Liver (tissue), 9 donors: Measurements from ENCODE around the gene FAM107A. TPM values are rescaled to one million over a fixed set of nuclear protein-coding genes. Genes with fewer than 3 reads are reported as not detected.

ENCODE experiments used
- DNase-seq: peaks from one replicate; pipeline ENCODE4 v3.0.0-alpha.2; 2017; ENCODE audit warnings: low spot score
- H3K27ac ChIP-seq, 2 donors: one replicate each; pipeline ENCODE4 v1.7.0; 2013; ENCODE audit warnings: inconsistent platforms in 2 of 2, low read length in 2 of 2, control low read depth in 1 of 2, low read depth in 1 of 2, mild to moderate bottlenecking in 1 of 2
- H3K27me3 ChIP-seq, 4 donors: one replicate each; pipeline versions ENCODE4 v1.6.1 to v1.7.0; 2013; ENCODE audit warnings: low read length in 3 of 4, inconsistent platforms in 1 of 4, mild to moderate bottlenecking in 1 of 4, moderate library complexity in 1 of 4; ENCODE audit not compliant: control insufficient read depth in 4 of 4, insufficient read depth in 4 of 4
- H3K36me3 ChIP-seq, 4 donors: one replicate each; pipeline versions ENCODE4 v1.6.1 to v1.7.0; 2013; ENCODE audit warnings: low read length in 3 of 4, mild to moderate bottlenecking in 3 of 4, low read depth in 1 of 4, moderate library complexity in 1 of 4; ENCODE audit not compliant: control insufficient read depth in 4 of 4, insufficient read depth in 3 of 4
- H3K4me1 ChIP-seq, 4 donors: one replicate each; pipeline versions ENCODE4 v1.6.1 to v1.7.0; 2013; ENCODE audit warnings: low read length in 3 of 4, mild to moderate bottlenecking in 3 of 4, moderate library complexity in 1 of 4; ENCODE audit not compliant: control insufficient read depth in 4 of 4, insufficient read depth in 4 of 4
- H3K4me3 ChIP-seq, 3 donors: one replicate each; pipeline versions ENCODE4 v1.6.1 to v1.7.0; 2013; ENCODE audit warnings: low read length in 3 of 3, control low read depth in 1 of 3, low read depth in 1 of 3, mild to moderate bottlenecking in 1 of 3
- H3K9ac ChIP-seq, 2 donors: one replicate each; pipeline ENCODE4 v1.7.0; 2013; ENCODE audit warnings: low read length in 2 of 2, mild to moderate bottlenecking in 2 of 2, moderate library complexity in 2 of 2, control low read depth in 1 of 2, low read depth in 1 of 2
- H3K9me3 ChIP-seq, 4 donors: one replicate each; pipeline versions ENCODE4 v1.6.1 to v1.7.0; 2013; ENCODE audit warnings: low read length in 3 of 4; ENCODE audit not compliant: control insufficient read depth in 4 of 4
- ATF3 ChIP-seq: IDR thresholded peaks from 2 replicates; pipeline ENCODE4 v1.6.1; 2016; ENCODE audit warnings: antibody characterized with exemption
- EGR1 ChIP-seq, 2 donors: IDR thresholded peaks; 2 replicates each; pipeline ENCODE4 v1.6.1; 2016 to 2018; ENCODE audit warnings: antibody characterized with exemption in 2 of 2, low read depth in 2 of 2
- FOXA1 ChIP-seq: IDR thresholded peaks from 2 replicates; pipeline ENCODE4 v1.6.1; 2016; ENCODE audit warnings: antibody characterized with exemption
- FOXA2 ChIP-seq: IDR thresholded peaks from 2 replicates; pipeline ENCODE4 v1.6.1; 2016; ENCODE audit warnings: antibody characterized with exemption
- GABPA ChIP-seq, 2 donors: IDR thresholded peaks in 1 of 2; conservative IDR thresholded peaks in 1 of 2; 2 replicates each; pipeline ENCODE4 v1.6.1; 2016; ENCODE audit warnings: antibody characterized with exemption in 2 of 2, mild to moderate bottlenecking in 1 of 2, moderate library complexity in 1 of 2
- HNF4A ChIP-seq, 2 donors: conservative IDR thresholded peaks; 2 replicates each; pipeline ENCODE4 v1.6.1; 2016; ENCODE audit warnings: antibody characterized with exemption in 2 of 2, mild to moderate bottlenecking in 2 of 2
- HNF4G ChIP-seq: IDR thresholded peaks from 2 replicates; pipeline ENCODE4 v1.6.1; 2016; ENCODE audit warnings: antibody characterized with exemption
- NR2F2 ChIP-seq: IDR thresholded peaks from 2 replicates; pipeline ENCODE4 v1.6.1; 2016; ENCODE audit warnings: antibody characterized with exemption
- RXRA ChIP-seq, 2 donors: IDR thresholded peaks; 2 replicates each; pipeline ENCODE4 v1.6.1; 2017 to 2018; ENCODE audit warnings: antibody characterized with exemption in 2 of 2, mild to moderate bottlenecking in 1 of 2
- SP1 ChIP-seq: IDR thresholded peaks from 2 replicates; pipeline ENCODE4 v1.6.1; 2018; ENCODE audit warnings: antibody characterized with exemption, mild to moderate bottlenecking
- TAF1 ChIP-seq: conservative IDR thresholded peaks from 2 replicates; pipeline ENCODE4 v1.6.1; 2016; ENCODE audit warnings: antibody characterized with exemption, mild to moderate bottlenecking
- YY1 ChIP-seq: IDR thresholded peaks from 2 replicates; pipeline ENCODE4 v1.6.1; 2016; ENCODE audit warnings: antibody characterized with exemption, mild to moderate bottlenecking
- WGBS: extraction: QIAGEN DNeasy Blood & Tissue Kit; methylation state at CpG from one replicate; pipeline ENCODE4 v1.1.7; 2013; 5-methylcytosine and 5-hydroxymethylcytosine counted together
- polyA plus RNA-seq, 2 donors: library from polyadenylated mRNA; stranded (reverse) in 1 of 2; unstranded in 1 of 2; fragments of 200-250 nt in 1 of 2; fragments of >200 nt in 1 of 2; fragmentation: Nextera tagmentation in 1 of 2; extraction: Ambion mirVana in 1 of 2; gene quantifications; one replicate each; pipeline versions ENCODE4 v1.2.1 to v1.2.3, GENCODE V29; 2013 to 2015
- total RNA-seq, 2 donors: library from RNA; depleted of rRNA; stranded (reverse); fragments of >200 nt; gene quantifications; one replicate each; pipeline ENCODE4 v1.2.3, GENCODE V29; 2014
- TF ChIP-seq, protein P1 (sequence below): IDR thresholded peaks from 2 replicates; pipeline ENCODE4 v1.6.1; 2016; ENCODE audit warnings: antibody characterized with exemption, mild to moderate bottlenecking
- donor health status: healthy.
- donor health status: healthy.
- donor health status: healthy.
- donor health status: healthy.
- donor health status: healthy.

FAM107A gene
- total and polyA plus RNA-seq, 4 donors: 0.05 to 4.7 (median 1.4) TPM

- Histone ChIP-seq H3K4me1 (peaks cover 0 to 7% (median 0%) of the 10 kb centered on the region in 4 donors), H3K9me3 (no peaks in the 10 kb centered on the region), H3K36me3 (no peaks in the 10 kb centered on the region), H3K27ac (no peak overlapping the region), H3K27me3 (no peaks in the 10 kb centered on the region), H3K4me3 (no peak overlapping the region), H3K9ac (no peak overlapping the region)
- no peak for TF ChIP-seq FOXA2
- no peak for TF ChIP-seq SP1
- no peak for TF ChIP-seq TAF1
- TF ChIP-seq, protein P1, sequence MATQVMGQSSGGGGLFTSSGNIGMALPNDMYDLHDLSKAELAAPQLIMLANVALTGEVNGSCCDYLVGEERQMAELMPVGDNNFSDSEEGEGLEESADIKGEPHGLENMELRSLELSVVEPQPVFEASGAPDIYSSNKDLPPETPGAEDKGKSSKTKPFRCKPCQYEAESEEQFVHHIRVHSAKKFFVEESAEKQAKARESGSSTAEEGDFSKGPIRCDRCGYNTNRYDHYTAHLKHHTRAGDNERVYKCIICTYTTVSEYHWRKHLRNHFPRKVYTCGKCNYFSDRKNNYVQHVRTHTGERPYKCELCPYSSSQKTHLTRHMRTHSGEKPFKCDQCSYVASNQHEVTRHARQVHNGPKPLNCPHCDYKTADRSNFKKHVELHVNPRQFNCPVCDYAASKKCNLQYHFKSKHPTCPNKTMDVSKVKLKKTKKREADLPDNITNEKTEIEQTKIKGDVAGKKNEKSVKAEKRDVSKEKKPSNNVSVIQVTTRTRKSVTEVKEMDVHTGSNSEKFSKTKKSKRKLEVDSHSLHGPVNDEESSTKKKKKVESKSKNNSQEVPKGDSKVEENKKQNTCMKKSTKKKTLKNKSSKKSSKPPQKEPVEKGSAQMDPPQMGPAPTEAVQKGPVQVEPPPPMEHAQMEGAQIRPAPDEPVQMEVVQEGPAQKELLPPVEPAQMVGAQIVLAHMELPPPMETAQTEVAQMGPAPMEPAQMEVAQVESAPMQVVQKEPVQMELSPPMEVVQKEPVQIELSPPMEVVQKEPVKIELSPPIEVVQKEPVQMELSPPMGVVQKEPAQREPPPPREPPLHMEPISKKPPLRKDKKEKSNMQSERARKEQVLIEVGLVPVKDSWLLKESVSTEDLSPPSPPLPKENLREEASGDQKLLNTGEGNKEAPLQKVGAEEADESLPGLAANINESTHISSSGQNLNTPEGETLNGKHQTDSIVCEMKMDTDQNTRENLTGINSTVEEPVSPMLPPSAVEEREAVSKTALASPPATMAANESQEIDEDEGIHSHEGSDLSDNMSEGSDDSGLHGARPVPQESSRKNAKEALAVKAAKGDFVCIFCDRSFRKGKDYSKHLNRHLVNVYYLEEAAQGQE: no peak
- TF ChIP-seq NR2F2: no peak
- no peak for TF ChIP-seq GABPA (IDR thresholded peaks at IDR 0.05 in 1 of 2, conservative IDR thresholded peaks at IDR 0.05 in 1 of 2)
- no peak for TF ChIP-seq YY1
- TF ChIP-seq EGR1 (IDR thresholded peaks at IDR 0.05; ENCODE audit: low read depth in 2 of 2): no peak
- no peak for TF ChIP-seq HNF4A (conservative IDR thresholded peaks at IDR 0.05)
- 95% methylated on average over 7 of the region's 7 CpGs for WGBS
- no peak for DNase-seq
Observed at GRCh38 chr3:58609990-58610389, 32.8 kb upstream of the FAM107A start.

GRCh38 chr3:58608648-58609047 is 31.5 kb upstream of the FAM107A start:
- Histone ChIP-seq H3K9me3 (no peaks in the 10 kb centered on the region), H3K4me3 (no peak overlapping the region), H3K27ac (no peak overlapping the region), H3K4me1 (peaks cover 0 to 7% (median 0%) of the 10 kb centered on the region in 4 donors), H3K9ac (no peak overlapping the region), H3K27me3 (no peaks in the 10 kb centered on the region), H3K36me3 (no peaks in the 10 kb centered on the region)
- no peak for TF ChIP-seq HNF4G
- no peak for TF ChIP-seq FOXA1
- TF ChIP-seq SP1: no peak
- no peak for TF ChIP-seq NR2F2
- TF ChIP-seq ATF3: no peak
- no peak for TF ChIP-seq RXRA (IDR thresholded peaks at IDR 0.05)
- no peak for TF ChIP-seq TAF1
- no peak for TF ChIP-seq GABPA (IDR thresholded peaks at IDR 0.05 in 1 of 2, conservative IDR thresholded peaks at IDR 0.05 in 1 of 2)
- TF ChIP-seq HNF4A (conservative IDR thresholded peaks at IDR 0.05): no peak
- TF ChIP-seq YY1: no peak
- DNase-seq: no peak
- WGBS: 80% methylated on average over 5 of the region's 5 CpGs

GRCh38 chr3:58607816-58608215 is 30.6 kb upstream of the FAM107A start:
- no peaks in the 10 kb centered on the region for H3K27me3 ChIP-seq
- WGBS: 69% methylated on average over 4 of the region's 4 CpGs
- no peak overlapping the region for H3K27ac ChIP-seq
- TF ChIP-seq FOXA1: no peak
- H3K36me3 ChIP-seq: no peaks in the 10 kb centered on the region
- H3K4me1 ChIP-seq: no peaks in the 10 kb centered on the region
- DNase-seq: no peak
- H3K9ac ChIP-seq: no peak overlapping the region
- no peaks in the 10 kb centered on the region for H3K9me3 ChIP-seq
- no peak overlapping the region for H3K4me3 ChIP-seq
